Lower leg skin (tissue), 3 donors: ENCODE data around the gene CCDC14.

ENCODE experiments used
- CTCF ChIP-seq, 3 donors: fragments of 450-650 bp; IDR thresholded peaks; one replicate each; pipeline ENCODE4 v1.5.1; 2016; ENCODE audit warnings: antibody characterized with exemption in 3 of 3, mild to moderate bottlenecking in 3 of 3, moderate library complexity in 2 of 3
- POLR2A ChIP-seq, 2 donors: fragments of 450-650 bp; IDR thresholded peaks; one replicate each; pipeline ENCODE4 v1.6.1; 2016 to 2017; ENCODE audit warnings: antibody characterized with exemption in 2 of 2, mild to moderate bottlenecking in 1 of 2, moderate library complexity in 1 of 2

DNA sequence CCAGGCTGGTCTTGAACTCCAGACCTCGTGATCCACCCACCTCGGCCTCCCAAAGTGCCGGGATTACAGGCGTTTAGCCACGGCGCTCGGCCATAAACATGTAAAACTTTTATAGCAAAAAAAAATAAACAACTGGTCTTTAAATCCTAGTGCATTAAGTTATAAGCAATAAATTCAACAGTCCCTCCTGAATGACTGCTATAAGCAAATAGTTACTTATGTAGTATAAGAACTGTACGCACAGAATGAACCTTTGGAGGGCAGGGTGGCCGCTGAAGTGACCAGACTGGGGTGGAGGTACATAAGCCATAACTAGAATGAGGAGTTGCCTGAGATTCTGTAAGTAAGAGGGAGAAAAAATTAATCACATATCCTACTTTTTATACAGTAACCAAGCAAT, 12.6 kb downstream of the CCDC14 start:
- TF ChIP-seq CTCF (IDR thresholded peaks at IDR 0.05) (no peak), POLR2A (IDR thresholded peaks at IDR 0.05) (no peak)
